WTC11 (cell line): ENCODE data around the gene SMLR1. TPM values are rescaled to one million over a fixed set of nuclear protein-coding genes. Genes with fewer than 3 reads are reported as not detected.

Source experiments
- ATAC-seq: fragments of 200-7000 bp; cut with Tn5 transposase; 2 replicates; pipeline ENCODE4 v1.10.0; 2021; ENCODE audit warnings: mild to moderate bottlenecking, moderate library complexity
- CTCF ChIA-PET: fragments of 300-600 bp; sonication (Branson Sonifier 250); formaldehyde crosslinking; loops from one replicate; lab custom pipeline; 2021; ENCODE audit warnings: antibody characterized with exemption; lab: Charles Lee
- POLR2A ChIA-PET: fragments of 350-600 bp; sonication (Branson Sonifier 250); formaldehyde crosslinking; loops from one replicate; lab custom pipeline; 2021; ENCODE audit warnings: antibody characterized with exemption; lab: Charles Lee
- DNase-seq: peaks from one replicate; pipeline ENCODE4 v3.0.0; 2021; ENCODE audit warnings: low spot score
- H3K27ac Mint-ChIP-seq: 2 replicates; pipeline ENCODE4 v1.8.0; 2021; ENCODE audit warnings: mixed read lengths
- H3K27me3 Mint-ChIP-seq: 2 replicates; pipeline ENCODE4 v1.8.0; 2021; ENCODE audit warnings: low read depth, mild to moderate bottlenecking, moderate library complexity, mixed read lengths
- H3K36me3 Mint-ChIP-seq: 2 replicates; pipeline ENCODE4 v1.8.0; 2021; ENCODE audit warnings: mixed read lengths
- H3K4me1 Mint-ChIP-seq: 2 replicates; pipeline ENCODE4 v1.8.0; 2022; ENCODE audit warnings: mixed read lengths
- H3K4me3 Mint-ChIP-seq: 2 replicates; pipeline ENCODE4 v1.8.0; 2021; ENCODE audit warnings: mild to moderate bottlenecking, moderate library complexity, mixed read lengths
- H3K9me3 Mint-ChIP-seq: 2 replicates; pipeline ENCODE4 v1.8.0; 2021; ENCODE audit warnings: mixed read lengths
- AR ChIP-seq: fragments of 250-450 bp; sonication (Bioruptor Pico); IDR thresholded peaks from 2 replicates; pipeline ENCODE4 v1.9.0; 2021; ENCODE audit warnings: mild to moderate bottlenecking
- ATF1 ChIP-seq: sonication (generic); formaldehyde crosslinking; IDR thresholded peaks from 2 replicates; pipeline ENCODE4 v1.8.1; 2023; ENCODE audit warnings: mild to moderate bottlenecking, moderate library complexity, missing genetic modification reagents
- ATF2 ChIP-seq: sonication (generic); formaldehyde crosslinking; IDR thresholded peaks from 2 replicates; pipeline ENCODE4 v1.8.1; 2022; ENCODE audit warnings: low read depth, missing genetic modification reagents, borderline replicate concordance
- CREB1 ChIP-seq: sonication (generic); formaldehyde crosslinking; IDR thresholded peaks from 2 replicates; pipeline ENCODE4 v1.8.0; 2023; ENCODE audit warnings: mild to moderate bottlenecking, missing genetic modification reagents
- FOXK1 ChIP-seq: sonication (generic); formaldehyde crosslinking; IDR thresholded peaks from 2 replicates; pipeline ENCODE4 v1.8.0; 2022; ENCODE audit warnings: mild to moderate bottlenecking, moderate library complexity, missing genetic modification reagents
- FOXP1 ChIP-seq: sonication (generic); formaldehyde crosslinking; IDR thresholded peaks from 2 replicates; pipeline ENCODE4 v1.8.0; 2022; ENCODE audit warnings: missing genetic modification reagents, mild to moderate bottlenecking, moderate library complexity, borderline replicate concordance
- GRHL2 ChIP-seq: fragments of 250-450 bp; sonication (Bioruptor Pico); IDR thresholded peaks from 2 replicates; pipeline ENCODE4 v1.8.0; 2022; ENCODE audit warnings: mild to moderate bottlenecking, moderate library complexity; ENCODE audit not compliant: insufficient replicate concordance, severe bottlenecking
- GTF2I ChIP-seq: fragments of 250-450 bp; sonication (Bioruptor Pico); conservative IDR thresholded peaks from 2 replicates; pipeline ENCODE4 v1.4.0; 2021; ENCODE audit warnings: mild to moderate bottlenecking
- HMGA2 ChIP-seq: fragments of 250-450 bp; sonication (Bioruptor Pico); IDR thresholded peaks from 2 replicates; pipeline ENCODE4 v1.4.0; 2021; ENCODE audit warnings: mild to moderate bottlenecking, moderate library complexity
- IRF1 ChIP-seq: sonication (generic); formaldehyde crosslinking; IDR thresholded peaks from 2 replicates; pipeline ENCODE4 v1.8.0; 2023; ENCODE audit warnings: missing genetic modification reagents
- IRF2 ChIP-seq: sonication (generic); formaldehyde crosslinking; IDR thresholded peaks from 2 replicates; pipeline ENCODE4 v1.8.0; 2022; ENCODE audit warnings: low read depth, missing genetic modification reagents, borderline replicate concordance
- JUN ChIP-seq: sonication (generic); formaldehyde crosslinking; IDR thresholded peaks from 2 replicates; pipeline ENCODE4 v1.8.0; 2023; ENCODE audit warnings: mild to moderate bottlenecking, missing genetic modification reagents
- MLX ChIP-seq: sonication (generic); formaldehyde crosslinking; IDR thresholded peaks from 2 replicates; pipeline ENCODE4 v1.8.1; 2023; ENCODE audit warnings: mild to moderate bottlenecking, missing genetic modification reagents, moderate library complexity
- MYBL2 ChIP-seq: sonication (generic); formaldehyde crosslinking; IDR thresholded peaks from 2 replicates; pipeline ENCODE4 v1.8.1; 2023; ENCODE audit warnings: mild to moderate bottlenecking, moderate library complexity, missing genetic modification reagents
- NFE2L1 ChIP-seq: sonication (generic); formaldehyde crosslinking; IDR thresholded peaks from 2 replicates; pipeline ENCODE4 v1.8.1; 2023; ENCODE audit warnings: missing genetic modification reagents
- NR2C2 ChIP-seq: sonication (generic); formaldehyde crosslinking; IDR thresholded peaks from 2 replicates; pipeline ENCODE4 v1.8.0; 2022; ENCODE audit warnings: mild to moderate bottlenecking, missing genetic modification reagents
- OVOL2 ChIP-seq: fragments of 250-450 bp; sonication (Bioruptor Pico); IDR thresholded peaks from 2 replicates; pipeline ENCODE4 v1.9.0; 2021; ENCODE audit warnings: mild to moderate bottlenecking, borderline replicate concordance
- SP1 ChIP-seq: sonication (generic); formaldehyde crosslinking; conservative IDR thresholded peaks from 2 replicates; pipeline ENCODE4 v1.8.1; 2022; ENCODE audit warnings: missing genetic modification reagents
- ZNF121 ChIP-seq: sonication (generic); formaldehyde crosslinking; IDR thresholded peaks from 2 replicates; pipeline ENCODE4 v1.8.0; 2023; ENCODE audit warnings: missing genetic modification reagents
- ZNF423 ChIP-seq: fragments of 250-450 bp; sonication (Bioruptor Pico); IDR thresholded peaks from 2 replicates; pipeline ENCODE4 v2.1.2; 2022; ENCODE audit warnings: mild to moderate bottlenecking, moderate library complexity
- total RNA-seq: library from RNA; stranded (reverse); gene quantifications from 3 replicates; pipeline ENCODE4 v1.2.3, GENCODE V29; 2021
- TF ChIP-seq, protein P1 (sequence below): sonication (generic); formaldehyde crosslinking; IDR thresholded peaks from 2 replicates; pipeline ENCODE4 v1.8.0; 2023; ENCODE audit warnings: mild to moderate bottlenecking, missing genetic modification reagents
- TF ChIP-seq, protein P2 (sequence below): sonication (generic); formaldehyde crosslinking; IDR thresholded peaks from 2 replicates; pipeline ENCODE4 v1.8.1; 2023; ENCODE audit warnings: mild to moderate bottlenecking, moderate library complexity, missing genetic modification reagents

SMLR1 gene
- total RNA-seq, 1 experiment from 2014 or later = not detected

GRCh38 chr6:130873746-130874145 is 46.5 kb downstream of the SMLR1 start:
- Mint-ChIP-seq H3K36me3 (0 out of 2 replicates have a peak, but pooled peaks cover 8% of the 10 kb centered on the region), H3K4me3 (no peak overlapping the region), H3K9me3 (no peaks in the 10 kb centered on the region), H3K4me1 (peaks cover 6% of the 10 kb centered on the region; the same call in 1 of the 2 replicates), H3K27me3 (no peaks in the 10 kb centered on the region), H3K27ac (no peak overlapping the region)
- ChIA-PET POLR2A (interaction anchor here (0.7 kb wide), 1 partner anchor 737 kb away, joined by 4 read pairs; no protein-coding TSS in a partner anchor), CTCF (interaction anchor here (1.2 to 3.4 kb wide), 3 partner anchors 21 to 390 kb away, joined by 3 to 14 read pairs (median 9); no protein-coding TSS in a partner anchor)
- ATAC-seq = no peak
- no peak for DNase-seq
- TF ChIP-seq MYBL2 (no peak), GRHL2 (no peak), GTF2I (no peak), ATF1 (CRISPR knock-in tag) (no peak)

- H3K9me3 Mint-ChIP-seq = no peaks in the 10 kb centered on the region
- no peaks in the 10 kb centered on the region for H3K36me3 Mint-ChIP-seq
- POLR2A ChIA-PET = no interaction called here
- H3K4me3 Mint-ChIP-seq = no peak overlapping the region
- CTCF ChIA-PET = no interaction called here
- TF ChIP-seq JUN (CRISPR knock-in tag) = no peak
- TF ChIP-seq ZNF121 (CRISPR knock-in tag) = no peak
- no peak for TF ChIP-seq IRF2
- no peak for TF ChIP-seq ZNF423 (CRISPR knock-in tag)
- no peak for TF ChIP-seq FOXK1 (CRISPR knock-in tag)
- TF ChIP-seq ATF2 (CRISPR knock-in tag) = no peak
- no peak for TF ChIP-seq MLX (CRISPR knock-in tag)
- TF ChIP-seq, protein P1, sequence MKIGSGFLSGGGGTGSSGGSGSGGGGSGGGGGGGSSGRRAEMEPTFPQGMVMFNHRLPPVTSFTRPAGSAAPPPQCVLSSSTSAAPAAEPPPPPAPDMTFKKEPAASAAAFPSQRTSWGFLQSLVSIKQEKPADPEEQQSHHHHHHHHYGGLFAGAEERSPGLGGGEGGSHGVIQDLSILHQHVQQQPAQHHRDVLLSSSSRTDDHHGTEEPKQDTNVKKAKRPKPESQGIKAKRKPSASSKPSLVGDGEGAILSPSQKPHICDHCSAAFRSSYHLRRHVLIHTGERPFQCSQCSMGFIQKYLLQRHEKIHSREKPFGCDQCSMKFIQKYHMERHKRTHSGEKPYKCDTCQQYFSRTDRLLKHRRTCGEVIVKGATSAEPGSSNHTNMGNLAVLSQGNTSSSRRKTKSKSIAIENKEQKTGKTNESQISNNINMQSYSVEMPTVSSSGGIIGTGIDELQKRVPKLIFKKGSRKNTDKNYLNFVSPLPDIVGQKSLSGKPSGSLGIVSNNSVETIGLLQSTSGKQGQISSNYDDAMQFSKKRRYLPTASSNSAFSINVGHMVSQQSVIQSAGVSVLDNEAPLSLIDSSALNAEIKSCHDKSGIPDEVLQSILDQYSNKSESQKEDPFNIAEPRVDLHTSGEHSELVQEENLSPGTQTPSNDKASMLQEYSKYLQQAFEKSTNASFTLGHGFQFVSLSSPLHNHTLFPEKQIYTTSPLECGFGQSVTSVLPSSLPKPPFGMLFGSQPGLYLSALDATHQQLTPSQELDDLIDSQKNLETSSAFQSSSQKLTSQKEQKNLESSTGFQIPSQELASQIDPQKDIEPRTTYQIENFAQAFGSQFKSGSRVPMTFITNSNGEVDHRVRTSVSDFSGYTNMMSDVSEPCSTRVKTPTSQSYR (CRISPR knock-in tag) = no peak
- TF ChIP-seq OVOL2 (CRISPR knock-in tag) = no peak
- TF ChIP-seq SP1 (CRISPR knock-in tag) = no peak
- TF ChIP-seq AR (CRISPR knock-in tag) = no peak
- TF ChIP-seq, all 79 proteins: peak for 0
- ATAC-seq = no peak
- Mint-ChIP-seq H3K27ac (no peak overlapping the region), H3K27me3 (no peaks in the 10 kb centered on the region), H3K4me1 (no peaks in the 10 kb centered on the region)
- DNase-seq = no peak
Observed at GRCh38 chr6:130879826-130880225, 52.6 kb downstream of the SMLR1 start.

DNA sequence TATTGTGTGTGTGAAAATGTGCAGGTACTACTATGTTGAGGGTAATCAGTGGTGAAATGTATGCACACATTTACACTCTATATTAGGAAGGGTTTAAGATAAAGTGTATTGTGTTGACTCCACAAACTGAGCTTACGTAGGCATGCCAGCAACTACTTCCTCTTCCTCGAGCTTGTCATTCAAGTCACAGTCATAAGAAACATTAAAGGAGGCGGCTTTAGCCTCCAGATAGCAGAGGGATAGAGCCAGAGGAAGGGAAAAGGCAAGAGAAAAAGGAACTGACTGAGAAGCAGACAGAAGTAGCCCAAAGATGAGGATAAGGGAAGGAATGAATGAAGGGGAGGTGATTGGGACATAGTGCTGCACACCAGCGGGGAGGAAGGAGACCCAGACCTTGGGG is 55.2 kb downstream of the SMLR1 start:
- CTCF ChIA-PET = no interaction called here
- DNase-seq = no peak
- ATAC-seq = no peak
- Mint-ChIP-seq H3K36me3 (no peaks in the 10 kb centered on the region), H3K27ac (no peak overlapping the region), H3K27me3 (no peaks in the 10 kb centered on the region), H3K9me3 (0 out of 2 replicates have a peak, but pooled peaks cover 3% of the 10 kb centered on the region), H3K4me1 (peaks cover 3% of the 10 kb centered on the region), H3K4me3 (no peak overlapping the region)
- POLR2A ChIA-PET = no interaction called here
- no peak for TF ChIP-seq FOXP1 (CRISPR knock-in tag)
- TF ChIP-seq IRF1 (CRISPR knock-in tag) = no peak
- no peak for TF ChIP-seq HMGA2
- no peak for TF ChIP-seq SP1 (CRISPR knock-in tag)
- TF ChIP-seq ZNF121 (CRISPR knock-in tag) = no peak
- TF ChIP-seq, protein P2, sequence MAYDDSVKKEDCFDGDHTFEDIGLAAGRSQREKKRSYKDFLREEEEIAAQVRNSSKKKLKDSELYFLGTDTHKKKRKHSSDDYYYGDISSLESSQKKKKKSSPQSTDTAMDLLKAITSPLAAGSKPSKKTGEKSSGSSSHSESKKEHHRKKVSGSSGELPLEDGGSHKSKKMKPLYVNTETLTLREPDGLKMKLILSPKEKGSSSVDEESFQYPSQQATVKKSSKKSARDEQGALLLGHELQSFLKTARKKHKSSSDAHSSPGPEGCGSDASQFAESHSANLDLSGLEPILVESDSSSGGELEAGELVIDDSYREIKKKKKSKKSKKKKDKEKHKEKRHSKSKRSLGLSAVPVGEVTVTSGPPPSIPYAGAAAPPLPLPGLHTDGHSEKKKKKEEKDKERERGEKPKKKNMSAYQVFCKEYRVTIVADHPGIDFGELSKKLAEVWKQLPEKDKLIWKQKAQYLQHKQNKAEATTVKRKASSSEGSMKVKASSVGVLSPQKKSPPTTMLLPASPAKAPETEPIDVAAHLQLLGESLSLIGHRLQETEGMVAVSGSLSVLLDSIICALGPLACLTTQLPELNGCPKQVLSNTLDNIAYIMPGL (CRISPR knock-in tag) = no peak
- TF ChIP-seq NFE2L1 (CRISPR knock-in tag) = no peak
- no peak for TF ChIP-seq NR2C2 (CRISPR knock-in tag)
- TF ChIP-seq CREB1 (CRISPR knock-in tag) = no peak
